Tibial artery (tissue), 4 donors: ENCODE results near the gene SPSB2.

Experiments
- DNase-seq, 2 donors: peaks; one replicate each; pipeline ENCODE4 v3.0.0-alpha.2; 2019
- H3K27ac ChIP-seq, 2 donors: fragments of 200-600 bp; sonication (generic) in 1 of 2; 1 replicate in 1 of 2; 2 replicates in 1 of 2; pipeline ENCODE4 v1.5.1; 2018 to 2019; ENCODE audit warnings: mild to moderate bottlenecking in 1 of 2
- H3K27me3 ChIP-seq, 2 donors: fragments of 200-600 bp; sonication (generic) in 1 of 2; one replicate each; pipeline versions ENCODE4 v1.5.1 to v1.6.0; 2016 to 2019
- H3K36me3 ChIP-seq, 3 donors: fragments of 200-600 bp; sonication (generic) in 2 of 3; one replicate each; pipeline ENCODE4 v1.5.1; 2016 to 2019; ENCODE audit warnings: mild to moderate bottlenecking in 2 of 3
- H3K4me1 ChIP-seq, 4 donors: fragments of 200-600 bp; sonication (generic) in 2 of 4; 1 replicate in 3 of 4; 2 replicates in 1 of 4; pipeline ENCODE4 v1.5.1; 2016 to 2019
- H3K4me3 ChIP-seq, 2 donors: fragments of 200-600 bp; sonication (generic) in 1 of 2; 1 replicate in 1 of 2; 2 replicates in 1 of 2; pipeline ENCODE4 v1.5.1; 2018 to 2019; ENCODE audit warnings: mild to moderate bottlenecking in 2 of 2
- H3K9me3 ChIP-seq, 3 donors: fragments of 200-600 bp; sonication (generic) in 1 of 3; one replicate each; pipeline ENCODE4 v1.5.1; 2016 to 2019
- CTCF ChIP-seq, 2 experiments: fragments of 200-600 bp in 1 of 2; fragments of 450-650 bp in 1 of 2; IDR thresholded peaks; one replicate each; pipeline ENCODE4 v1.5.1; 2017 to 2019; ENCODE audit warnings: antibody characterized with exemption in 2 of 2, mild to moderate bottlenecking in 1 of 2, moderate library complexity in 1 of 2
- intact Hi-C: fragments of 100-400 bp; cut with DNase I; formaldehyde crosslinking; loops from one replicate; pipeline ENCODE4 v1.15.0; 2023; ENCODE audit warnings: low total_unique reads

Gene SPSB2

GRCh38 chr12:6837370-6838060 lies 35.6 kb downstream of the SPSB2 start:
- no peaks in the 10 kb centered on the region for H3K27me3 ChIP-seq
- no peak for TF ChIP-seq CTCF (IDR thresholded peaks at IDR 0.05)
- H3K4me1 ChIP-seq: no peaks in the 10 kb centered on the region
- peaks cover 20 to 76% (median 42%) of the 10 kb centered on the region in 3 donors for H3K36me3 ChIP-seq
- no peaks in the 10 kb centered on the region for H3K9me3 ChIP-seq
- intact Hi-C loops: no loop called here
- H3K4me3 ChIP-seq: no peak overlapping the region
- H3K27ac ChIP-seq: no peak overlapping the region
- no peak for DNase-seq

DNA sequence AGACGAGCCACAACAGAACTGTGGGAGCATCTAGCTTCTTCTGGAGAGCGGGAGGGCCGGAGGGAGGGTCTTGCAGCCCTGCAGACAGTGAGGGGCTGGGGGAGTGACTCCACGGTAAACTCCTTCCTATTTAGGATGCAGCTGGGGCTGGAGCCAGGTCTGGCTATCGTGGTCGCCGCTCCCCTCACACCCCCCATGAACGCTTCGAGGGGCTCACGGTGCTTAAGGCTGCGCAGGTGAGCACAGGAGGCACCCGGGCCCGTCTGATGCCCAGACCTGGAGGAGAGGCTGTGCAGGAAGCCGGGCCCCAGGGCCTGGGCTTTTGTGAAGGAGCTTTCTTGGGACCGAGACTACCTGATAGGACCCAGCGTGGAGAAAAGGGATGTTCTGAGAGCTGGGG lies 36.3 kb downstream of the SPSB2 start:
- TF ChIP-seq CTCF (IDR thresholded peaks at IDR 0.05): no peak
- Histone ChIP-seq H3K27ac (no peak overlapping the region), H3K27me3 (no peaks in the 10 kb centered on the region), H3K4me3 (no peak overlapping the region), H3K36me3 (peaks cover 20 to 76% (median 42%) of the 10 kb centered on the region in 3 donors), H3K4me1 (no peaks in the 10 kb centered on the region), H3K9me3 (no peaks in the 10 kb centered on the region)
- no peak for DNase-seq
- intact Hi-C loops: no loop called here

DNA sequence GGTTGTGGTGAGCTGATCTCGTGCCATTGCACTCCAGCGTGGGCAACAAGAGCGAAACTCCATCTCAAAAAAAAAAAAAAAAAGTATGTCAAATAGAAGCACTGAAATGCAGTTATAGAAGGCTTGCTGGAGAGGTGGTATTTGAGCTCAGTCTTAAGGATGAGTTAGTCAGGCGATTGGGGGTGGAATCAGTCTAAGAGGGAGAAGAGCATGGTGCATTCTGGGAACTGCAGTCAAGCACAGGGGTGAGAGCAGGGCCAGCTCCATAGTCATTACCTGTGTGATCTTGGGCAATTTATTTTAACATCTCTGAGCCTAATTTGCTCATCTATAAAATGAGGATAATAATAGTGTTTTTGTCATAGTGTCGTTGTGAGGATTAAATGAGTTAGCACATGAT lies 38.2 kb downstream of the SPSB2 start:
- peaks cover 0 to 5% (median under 1%) of the 10 kb centered on the region in 4 donors for H3K4me1 ChIP-seq
- H3K27me3 ChIP-seq: no peaks in the 10 kb centered on the region
- TF ChIP-seq CTCF (IDR thresholded peaks at IDR 0.05): no peak
- H3K27ac ChIP-seq: no peak overlapping the region
- H3K9me3 ChIP-seq: no peaks in the 10 kb centered on the region
- peaks cover 20 to 82% (median 46%) of the 10 kb centered on the region in 3 donors for H3K36me3 ChIP-seq
- no peak for DNase-seq
- no peak overlapping the region for H3K4me3 ChIP-seq
- intact Hi-C loops: no loop called here

DNA sequence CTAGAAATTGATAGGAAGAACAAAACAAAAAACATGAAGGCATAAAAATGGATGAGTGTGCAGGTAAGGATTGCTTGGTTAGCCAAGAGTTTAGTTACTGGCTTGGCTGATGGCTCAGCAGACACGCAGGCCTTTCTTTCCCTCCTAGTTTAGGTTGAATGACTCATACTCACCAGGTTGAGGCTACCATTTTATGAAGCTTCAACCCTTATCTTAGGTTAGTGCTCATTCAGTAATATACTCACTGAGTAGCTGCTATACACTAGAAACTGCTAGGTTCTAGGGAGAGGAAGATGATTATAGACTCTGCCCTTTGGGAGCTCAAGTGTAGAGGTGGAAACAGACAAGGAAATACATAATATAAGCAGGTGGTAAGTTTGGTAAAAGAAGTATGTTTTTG lies 38.8 kb downstream of the SPSB2 start:
- Histone ChIP-seq H3K36me3 (peaks cover 17 to 76% (median 40%) of the 10 kb centered on the region in 3 donors), H3K27me3 (no peaks in the 10 kb centered on the region), H3K27ac (no peak overlapping the region), H3K9me3 (no peaks in the 10 kb centered on the region), H3K4me1 (peaks cover 0 to 11% (median 6%) of the 10 kb centered on the region in 4 donors), H3K4me3 (no peak overlapping the region)
- no peak for DNase-seq
- no peak for TF ChIP-seq CTCF (IDR thresholded peaks at IDR 0.05)
- intact Hi-C loops: no loop called here

DNA sequence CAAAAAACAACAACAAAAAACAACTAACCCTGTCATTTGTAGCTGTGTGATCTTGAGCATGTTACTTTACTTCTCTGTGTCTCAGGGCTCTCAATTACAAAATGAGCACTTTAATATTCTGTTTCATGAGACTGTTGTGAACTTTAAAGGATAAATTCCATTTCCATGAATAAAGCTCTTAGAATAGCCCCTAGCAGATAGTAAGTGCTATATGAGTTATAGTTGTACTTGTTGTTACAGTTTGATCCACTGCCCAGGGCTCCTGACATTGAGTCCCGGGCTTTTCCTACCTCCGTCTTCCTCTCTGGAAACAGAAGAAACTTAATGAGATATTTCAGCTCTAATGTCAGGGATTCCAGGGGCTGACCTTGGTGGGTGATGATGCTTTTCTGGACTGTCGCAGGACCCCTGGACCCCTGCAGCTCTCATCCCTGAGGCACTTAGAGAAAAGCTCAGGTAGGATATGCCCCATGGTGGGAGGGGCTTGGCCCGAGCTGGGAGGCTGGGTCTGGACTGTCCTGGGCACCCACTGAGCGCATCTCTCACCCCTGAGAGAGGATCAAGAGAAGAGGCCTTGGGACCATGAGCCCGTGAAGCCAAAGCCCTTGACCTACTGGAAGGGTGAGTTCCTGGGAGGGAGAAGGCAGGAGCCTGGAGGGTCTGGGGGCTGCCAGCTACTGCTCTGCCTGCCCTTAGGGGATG lies 39.8 kb downstream of the SPSB2 start:
- intact Hi-C loops: no loop called here
- no peak overlapping the region for H3K4me3 ChIP-seq
- peaks cover 9 to 66% (median 31%) of the 10 kb centered on the region in 3 donors for H3K36me3 ChIP-seq

More for the DNA sequence above, 39.8 kb downstream of the SPSB2 start:
- Histone ChIP-seq H3K27me3 (no peaks in the 10 kb centered on the region), H3K9me3 (no peaks in the 10 kb centered on the region), H3K4me1 (peaks cover 0 to 15% (median 9%) of the 10 kb centered on the region in 4 donors), H3K27ac (no peak overlapping the region)
- DNase-seq: no peak
- no peak for TF ChIP-seq CTCF (IDR thresholded peaks at IDR 0.05)
